ENCODE measurements around the gene CXorf65.
A peak's percentile ranks its signal among the peaks of the same experiment; 100 is the strongest.

The CXorf65 gene

DNA sequence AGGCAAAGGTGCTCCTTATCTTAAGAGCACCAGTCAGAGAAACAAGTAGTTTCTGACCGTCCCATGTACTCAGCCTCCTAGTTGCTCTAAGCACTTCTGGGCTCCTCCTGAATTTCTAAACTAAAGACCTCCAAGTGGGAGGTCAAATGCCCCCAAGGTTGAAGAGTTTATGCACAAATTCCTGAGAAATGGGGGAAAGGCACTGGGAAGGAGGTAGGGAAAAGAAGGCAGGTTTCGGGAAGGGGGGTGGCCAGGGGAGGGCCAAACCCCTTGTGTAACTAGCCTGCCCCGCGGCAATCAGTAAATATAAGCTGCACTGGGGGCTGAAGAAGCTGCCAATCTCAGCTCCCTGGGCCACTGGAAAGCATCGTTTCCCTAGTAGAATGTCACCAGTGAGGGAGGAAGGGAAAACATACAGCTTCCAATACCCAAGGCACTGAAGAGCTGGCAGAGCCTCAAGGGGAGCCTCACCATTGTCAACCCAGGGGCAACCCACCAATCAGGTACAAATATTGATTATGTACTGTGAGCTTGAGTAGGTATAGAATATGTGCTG is 7.5 kb downstream of the CXorf65 start:
- H3K4me3 ChIP-seq (replicated peaks; ENCODE audit: low read depth, low read length), result no peak overlapping the region
- TF ChIP-seq CTCF (IDR thresholded peaks at IDR 0.05; ENCODE audit: low read length, missing control alignments), result no peak
- no peak for DNase-seq (ENCODE audit: low read depth)

- peak; percentile 45 for TF ChIP-seq CTCF (IDR thresholded peaks at IDR 0.05; ENCODE audit: low read length, missing control alignments)
- no peak overlapping the region for H3K4me3 ChIP-seq (replicated peaks; ENCODE audit: low read depth, low read length)
- peak; percentile 47 for DNase-seq (ENCODE audit: low read depth)
Observed at GRCh38 chrX:71098302-71098701, 8.2 kb downstream of the CXorf65 start.

GRCh38 chrX:71096760-71097032 is 9.8 kb downstream of the CXorf65 start:
- DNase-seq (ENCODE audit: low read depth), result no peak
- H3K4me3 ChIP-seq (replicated peaks; ENCODE audit: low read depth, low read length), result peak overlapping the region; percentile 69
- TF ChIP-seq CTCF (IDR thresholded peaks at IDR 0.05; ENCODE audit: low read length, missing control alignments), result no peak

DNA sequence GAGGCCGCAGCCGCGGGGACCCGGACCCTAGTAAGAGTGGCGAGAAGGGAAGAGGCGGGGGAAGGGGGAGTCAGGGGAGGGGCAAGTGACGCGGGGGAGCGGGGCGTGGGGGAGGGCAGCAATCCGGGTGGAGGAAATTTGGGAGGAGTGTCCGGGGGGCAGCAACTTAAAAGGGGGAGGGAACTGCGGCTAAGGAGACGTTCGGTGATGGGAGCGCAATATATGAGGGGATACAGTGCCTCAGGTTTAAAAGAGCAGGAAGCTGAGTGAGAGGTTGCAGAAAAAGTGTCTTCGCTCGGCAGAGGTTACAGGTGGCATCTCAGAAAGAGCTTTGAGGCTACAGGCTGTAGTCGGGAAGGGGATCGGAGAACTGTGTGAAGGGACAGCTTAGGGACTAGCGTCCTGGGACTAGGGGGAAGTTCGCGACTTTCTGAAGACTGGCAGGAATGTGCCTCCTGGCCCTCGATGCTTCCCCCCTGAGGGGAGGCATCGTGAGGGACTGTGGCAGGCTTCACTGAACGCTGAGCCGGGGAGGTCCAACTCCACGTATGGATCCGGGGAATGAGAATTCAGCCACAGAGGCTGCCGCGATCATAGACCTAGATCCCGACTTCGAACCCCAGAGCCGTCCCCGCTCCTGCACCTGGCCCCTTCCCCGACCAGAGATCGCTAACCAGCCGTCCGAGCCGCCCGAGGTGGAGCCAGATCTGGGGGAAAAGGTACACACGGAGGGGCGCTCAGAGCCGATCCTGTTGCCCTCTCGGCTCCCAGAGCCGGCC is 10.4 kb downstream of the CXorf65 start:
- DNase-seq (ENCODE audit: low read depth), result no peak
- TF ChIP-seq CTCF (IDR thresholded peaks at IDR 0.05; ENCODE audit: low read length, missing control alignments), result no peak
- peak overlapping the region; percentile 69 for H3K4me3 ChIP-seq (replicated peaks; ENCODE audit: low read depth, low read length)

DNA sequence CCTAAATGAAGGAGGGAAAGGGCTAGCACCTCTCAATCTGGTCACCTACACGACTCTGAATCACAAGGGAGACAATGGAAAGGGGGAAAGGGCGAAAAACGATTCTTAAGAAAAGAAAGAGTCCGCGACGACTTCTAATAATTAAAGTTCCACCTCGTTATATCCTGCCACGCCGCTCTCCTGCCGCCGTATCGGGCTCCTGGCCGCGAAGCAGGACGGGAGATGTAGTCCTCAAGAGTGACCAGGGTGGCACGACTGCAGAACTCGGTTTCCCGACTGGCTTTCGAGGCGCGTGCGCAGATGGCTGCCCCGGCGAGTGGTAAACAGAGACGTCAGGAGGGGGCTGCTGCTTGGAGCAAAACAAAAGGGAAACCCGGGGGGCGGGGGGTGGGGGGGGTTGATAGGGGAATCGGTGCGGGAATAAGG is 11.0 kb downstream of the CXorf65 start, which contains the start of gene FOXO4:
FOXO4 (plus strand) TSS at position 297 of the 426 bp plus-strand sequence. CDS start 678 bp downstream, outside the sequence.
- DNase-seq (ENCODE audit: low read depth), result peak; percentile 90
- peak within 1 kb of the TSS; percentile 69 for H3K4me3 ChIP-seq (replicated peaks; ENCODE audit: low read depth, low read length)
- no peak for TF ChIP-seq CTCF (IDR thresholded peaks at IDR 0.05; ENCODE audit: low read length, missing control alignments)

DNA sequence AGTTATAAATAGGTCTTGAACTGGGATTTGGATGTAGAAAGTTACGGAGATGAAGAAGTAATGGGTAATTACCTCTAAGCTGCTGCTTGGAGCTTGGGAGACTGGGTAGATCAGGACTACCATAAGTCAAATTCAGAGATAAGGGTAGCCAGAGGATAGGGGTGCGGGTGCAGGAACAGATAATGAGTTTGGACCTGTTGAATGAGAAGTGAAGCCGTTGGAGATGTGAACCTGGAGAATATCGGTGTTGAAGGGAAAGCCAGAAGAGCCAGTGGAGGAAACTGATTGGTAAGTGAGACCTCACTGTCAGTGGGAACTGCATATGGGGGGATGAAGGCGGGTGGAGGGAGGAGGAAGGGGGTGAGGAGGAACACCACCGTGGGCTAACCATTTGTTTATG is 11.5 kb downstream of the CXorf65 start:
- no peak for DNase-seq (ENCODE audit: low read depth)
- peak overlapping the region; percentile 69 for H3K4me3 ChIP-seq (replicated peaks; ENCODE audit: low read depth, low read length)
- no peak for TF ChIP-seq CTCF (IDR thresholded peaks at IDR 0.05; ENCODE audit: low read length, missing control alignments)

DNA sequence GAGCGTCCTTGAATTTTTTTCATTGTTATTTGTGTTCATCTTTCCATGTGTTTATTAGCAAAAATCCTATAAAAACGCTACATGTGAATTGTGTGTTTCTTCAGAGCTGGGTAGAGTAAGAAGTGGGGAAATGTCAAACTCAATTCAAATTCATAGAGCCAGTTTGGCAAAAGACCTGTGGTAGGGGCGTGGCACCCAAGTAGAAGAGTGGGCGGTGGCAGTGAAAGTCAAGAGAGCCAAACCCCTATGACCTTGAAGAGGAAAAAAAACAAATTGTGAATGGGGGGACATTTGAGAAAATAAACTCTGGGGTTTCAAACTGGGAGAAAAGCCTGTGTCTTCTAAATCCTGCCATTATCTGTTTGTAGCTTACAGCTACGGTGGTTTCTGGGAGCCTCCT is 15.3 kb downstream of the CXorf65 start:
- DNase-seq (ENCODE audit: low read depth), result no peak
- H3K4me3 ChIP-seq (replicated peaks; ENCODE audit: low read depth, low read length), result no peak overlapping the region
- TF ChIP-seq CTCF (IDR thresholded peaks at IDR 0.05; ENCODE audit: low read length, missing control alignments), result no peak

Measured in fibroblast of pulmonary artery (primary cell).